Choroid plexus epithelial cell (primary cell): ENCODE measurements around the gene GNAL.
"Not testable (repeated sequence)": the region's sequence is repeated elsewhere in the genome, so short reads cannot be mapped to it uniquely, and the experiment has no call there.

Experiments used
- DNase-seq: peaks from one replicate; pipeline ENCODE4 v3.0.0-alpha.2; 2010; ENCODE audit warnings: low read depth
- H3K4me3 ChIP-seq: 2 replicates; pipeline ENCODE4 v1.5.1; 2011; ENCODE audit warnings: low read depth, mild to moderate bottlenecking, control low read depth, low read length, moderate library complexity
- CTCF ChIP-seq: conservative IDR thresholded peaks from 2 replicates; pipeline ENCODE4 v1.5.1; 2011; ENCODE audit warnings: low read depth, mild to moderate bottlenecking, control low read depth, inconsistent platforms, low read length, moderate library complexity

Gene GNAL

GRCh38 chr18:11851146-11851805, 162.2 kb downstream of the GNAL start, which contains the start of gene CHMP1B:
CHMP1B (plus strand) TSS chr18:11851413; CDS start chr18:11851512, 99 bp downstream.
- DNase-seq: peak; percentile 99
- peak within 1 kb of the TSS; percentile 77 for H3K4me3 ChIP-seq
- no peak for TF ChIP-seq CTCF

GRCh38 chr18:11851806-11852337, 162.8 kb downstream of the GNAL start:
- DNase-seq: peak; percentile 63
- H3K4me3 ChIP-seq: peak overlapping the region; percentile 77
- no peak for TF ChIP-seq CTCF

- H3K4me3 ChIP-seq: not testable (repeated sequence)
These were observed 165.5 kb downstream of the GNAL start for GRCh38 chr18:11854554-11854953.

GRCh38 chr18:11857177-11857887, 168.3 kb downstream of the GNAL start:
- H3K4me3 ChIP-seq: peak overlapping the region; percentile 28
- peak; percentile 99 for DNase-seq

More at GRCh38 chr18:11854554-11854953, 165.5 kb downstream of the GNAL start:
- not testable (repeated sequence) for DNase-seq

GRCh38 chr18:11859282-11859830, 170.3 kb downstream of the GNAL start:
- DNase-seq: no peak
- TF ChIP-seq CTCF: no peak
- no peak overlapping the region for H3K4me3 ChIP-seq

More at GRCh38 chr18:11857177-11857887, 168.3 kb downstream of the GNAL start:
- no peak for TF ChIP-seq CTCF

GRCh38 chr18:11859903-11860407, 170.9 kb downstream of the GNAL start:
- no peak overlapping the region for H3K4me3 ChIP-seq
- DNase-seq: peak; percentile 67
- TF ChIP-seq CTCF: peak; percentile 37
